GM21737 (cell line): ENCODE data around the gene RPL3.

ENCODE experiments used
- ATAC-seq: cut with Tn5 transposase; IDR thresholded peaks from one replicate; pipeline ENCODE4 v1.9.1; 2021; ENCODE audit warnings: mild to moderate bottlenecking, moderate library complexity; ENCODE audit not compliant: unreplicated experiment

RPL3 gene

DNA sequence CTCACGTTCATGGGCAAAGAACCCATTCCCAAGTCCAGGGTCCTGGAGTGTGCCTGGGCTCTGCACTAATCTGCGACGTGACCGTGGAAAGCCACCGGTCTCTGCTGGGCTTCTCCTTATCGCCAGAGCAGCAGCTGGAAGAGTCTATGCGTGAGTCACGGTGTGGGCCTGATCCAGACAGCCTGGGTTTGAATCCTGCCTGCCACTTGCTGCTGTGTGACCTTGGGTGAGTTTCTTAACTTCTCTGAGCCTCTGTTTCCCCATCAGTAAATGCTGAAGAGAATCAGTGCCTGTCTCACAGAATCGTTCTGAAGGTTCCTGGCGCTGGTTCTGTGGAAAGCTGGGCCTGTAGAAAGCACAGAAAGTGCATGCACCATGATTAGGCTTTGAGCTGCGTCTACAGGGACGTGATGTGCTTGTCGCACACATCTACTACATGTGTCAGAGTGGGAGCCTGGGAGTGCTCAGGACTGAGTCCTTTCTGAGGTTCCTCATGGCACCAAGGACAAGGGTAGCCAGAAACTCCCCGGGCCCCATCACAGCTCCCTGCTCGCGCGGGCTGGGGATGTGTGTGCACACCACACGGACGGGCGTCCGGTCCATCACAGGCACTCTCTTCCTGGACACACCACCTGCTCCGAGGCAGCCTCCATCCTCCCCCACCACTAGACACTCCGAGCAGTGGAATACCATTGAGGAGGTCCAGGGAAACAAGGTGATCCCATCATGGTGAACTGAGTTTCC is 54.1 kb downstream of the RPL3 start:
- ATAC-seq = no peak

DNA sequence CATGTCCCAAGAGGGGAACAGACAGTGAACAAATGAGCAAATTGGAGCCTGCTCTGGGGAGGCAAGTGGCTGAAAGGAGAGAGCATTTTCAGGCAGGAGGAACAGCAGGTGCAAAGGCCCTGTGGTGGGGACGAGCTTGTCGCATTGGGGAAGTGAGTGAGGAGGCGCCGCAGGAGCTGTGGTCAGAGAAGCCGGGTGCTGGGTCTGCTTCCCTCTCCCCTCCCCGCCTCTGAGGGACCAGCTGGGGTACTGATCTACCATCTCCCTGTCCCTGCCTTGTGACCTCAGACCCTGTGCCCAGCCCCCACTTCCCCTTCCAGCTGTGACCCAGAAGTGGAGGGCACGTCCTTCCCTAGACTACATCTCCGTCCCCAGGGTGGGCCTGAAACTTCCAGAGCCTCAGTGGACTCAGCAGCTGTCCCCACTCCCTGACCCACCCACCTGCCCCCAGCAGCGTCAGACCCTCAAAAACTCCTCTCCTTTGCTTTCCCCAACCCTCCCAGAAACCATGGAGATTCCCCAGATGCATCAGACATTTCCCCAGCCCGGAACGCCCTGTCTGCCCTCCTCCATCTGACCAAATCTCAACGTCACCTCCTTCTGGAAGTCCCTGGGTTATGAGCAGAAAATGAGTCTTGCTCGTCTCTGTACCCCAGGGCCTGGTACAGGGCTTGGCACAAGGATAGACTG is 54.9 kb downstream of the RPL3 start:
- no peak for ATAC-seq

DNA sequence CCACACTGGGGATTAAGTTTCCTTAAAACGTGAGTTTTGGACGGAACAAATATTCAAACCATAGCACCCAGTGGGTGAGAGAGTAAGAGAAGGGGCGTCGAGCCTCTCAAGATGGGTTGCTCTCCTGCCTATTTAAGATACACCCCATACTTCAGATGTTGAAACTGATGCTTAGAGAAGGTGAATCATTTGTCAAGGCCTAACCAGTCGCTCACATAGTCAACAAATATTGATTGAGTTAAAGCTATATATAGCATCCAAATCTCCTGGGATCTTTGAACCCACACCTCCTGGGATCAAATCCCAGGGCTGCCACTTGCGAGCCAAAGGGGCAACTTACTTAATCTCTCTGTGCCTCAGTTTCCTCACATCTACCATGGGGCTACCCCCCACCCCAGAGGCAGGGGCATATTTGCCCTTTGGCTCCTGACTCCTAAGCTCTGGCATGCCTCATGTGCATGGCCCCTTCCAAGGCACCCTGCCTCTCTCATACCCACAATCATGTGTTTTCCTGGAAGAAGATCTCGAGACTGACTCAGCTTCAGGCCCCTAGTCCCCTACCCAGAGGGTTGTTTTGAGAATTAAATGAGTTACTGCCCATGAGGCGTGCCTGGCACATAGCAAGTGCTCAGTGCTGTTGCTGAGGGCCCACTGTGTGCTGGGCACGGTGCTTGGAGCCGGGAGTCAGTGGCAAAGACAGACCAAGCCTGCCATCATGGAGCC is 55.6 kb downstream of the RPL3 start:
- no peak for ATAC-seq
